NT2/D1 (cell line): ENCODE measurements around the gene NPL.

Experiments used
- DNase-seq: peaks from one replicate; pipeline ENCODE4 v3.0.0-alpha.2; 2011; ENCODE audit warnings: low read depth, low spot score
- H3K27me3 ChIP-seq: 2 replicates; pipeline ENCODE4 v1.6.0; 2011; ENCODE audit warnings: mild to moderate bottlenecking; ENCODE audit not compliant: insufficient read length, insufficient read depth
- H3K36me3 ChIP-seq: 2 replicates; pipeline ENCODE4 v1.6.1; 2011; ENCODE audit warnings: mild to moderate bottlenecking, low read length, mixed read lengths; ENCODE audit not compliant: insufficient read depth, insufficient read length
- H3K4me1 ChIP-seq: 2 replicates; pipeline ENCODE4 v1.5.1; 2011; ENCODE audit not compliant: insufficient read depth, insufficient read length
- H3K4me3 ChIP-seq: 2 replicates; pipeline ENCODE4 v1.5.1; 2011; ENCODE audit warnings: low read depth; ENCODE audit not compliant: insufficient read length
- H3K9ac ChIP-seq: 2 replicates; pipeline ENCODE4 v1.6.0; 2011; ENCODE audit warnings: low read depth; ENCODE audit not compliant: insufficient read length
- H3K9me3 ChIP-seq: 2 replicates; pipeline ENCODE4 v1.5.1; 2011; ENCODE audit warnings: mild to moderate bottlenecking, low read length; ENCODE audit not compliant: insufficient read depth
- SUZ12 ChIP-seq: IDR thresholded peaks from 2 replicates; pipeline ENCODE4 v1.6.1; 2011; ENCODE audit not compliant: insufficient read length, insufficient read depth; ENCODE audit errors: extremely low read depth
- YY1 ChIP-seq: IDR thresholded peaks from 2 replicates; pipeline ENCODE4 v1.6.1; 2011; ENCODE audit not compliant: insufficient read length, insufficient read depth
- ZNF274 ChIP-seq: IDR thresholded peaks from 2 replicates; pipeline ENCODE4 v1.6.1; 2011; ENCODE audit warnings: mild to moderate bottlenecking, low read depth, low read length

Gene NPL

DNA sequence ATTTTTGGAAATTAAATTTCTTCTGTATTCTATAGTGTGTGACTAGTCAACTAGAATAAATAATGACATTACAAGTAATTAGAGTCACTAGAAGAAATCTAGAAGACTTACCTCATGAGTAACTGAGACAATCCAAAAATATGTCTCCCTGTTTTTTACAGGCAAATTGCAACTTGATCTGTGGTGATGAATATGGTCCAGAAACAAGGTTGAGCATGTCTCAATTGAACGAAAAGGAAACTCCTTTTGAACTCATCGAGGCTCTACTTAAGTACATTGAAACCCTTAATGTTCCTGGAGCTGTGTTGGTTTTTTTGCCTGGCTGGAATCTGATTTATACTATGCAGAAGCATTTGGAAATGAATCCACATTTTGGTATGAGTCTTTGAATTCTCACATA, 86.3 kb downstream of the NPL start:
- TF ChIP-seq YY1: no peak
- Histone ChIP-seq H3K9me3 (no peaks in the 10 kb centered on the region), H3K27me3 (no peaks in the 10 kb centered on the region), H3K36me3 (peaks cover 100% of the 10 kb centered on the region), H3K4me1 (no peaks in the 10 kb centered on the region), H3K9ac (no peak overlapping the region), H3K4me3 (no peak overlapping the region)
- DNase-seq: no peak

DNA sequence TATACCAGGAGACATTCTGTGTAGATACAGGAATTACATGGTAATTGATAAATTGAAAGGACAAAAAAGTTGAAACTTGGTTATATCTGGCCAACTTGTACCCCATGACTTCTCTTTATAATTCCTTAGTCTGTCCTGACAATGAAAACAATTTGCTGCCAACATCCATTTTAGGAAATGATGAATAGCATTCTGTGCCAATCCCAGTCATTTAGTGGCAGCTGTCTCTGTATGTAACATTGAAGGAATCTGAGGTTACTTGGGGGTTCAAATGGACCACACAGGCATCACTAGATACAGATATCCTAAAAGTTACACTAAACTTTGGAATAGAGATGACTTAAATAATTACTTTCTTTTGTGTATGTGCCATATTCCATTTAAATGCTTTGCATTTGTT, 87.8 kb downstream of the NPL start:
- no peaks in the 10 kb centered on the region for H3K27me3 ChIP-seq
- H3K4me3 ChIP-seq: no peak overlapping the region
- peaks cover 100% of the 10 kb centered on the region for H3K36me3 ChIP-seq
- H3K9me3 ChIP-seq: no peaks in the 10 kb centered on the region
- DNase-seq: no peak
- H3K4me1 ChIP-seq: no peaks in the 10 kb centered on the region
- H3K9ac ChIP-seq: no peak overlapping the region
- TF ChIP-seq SUZ12 (no peak), ZNF274 (no peak), YY1 (no peak)

DNA sequence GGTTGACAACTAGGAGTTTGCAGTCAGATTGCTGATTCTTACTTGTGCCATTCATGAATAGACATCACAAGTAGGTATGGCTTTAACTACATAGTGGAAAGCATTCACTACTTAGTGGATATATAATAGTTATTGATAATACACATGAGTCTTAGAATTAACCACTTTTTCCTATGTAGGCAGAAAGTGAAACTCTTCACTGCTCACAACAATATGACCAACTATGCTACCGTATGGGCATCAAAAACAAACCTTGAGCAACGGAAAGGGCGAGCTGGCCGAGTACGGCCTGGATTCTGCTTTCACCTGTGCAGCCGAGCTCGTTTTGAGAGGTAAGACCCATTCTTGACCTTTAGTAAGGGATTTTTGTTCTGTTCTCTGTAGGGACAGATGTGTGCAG, 88.3 kb downstream of the NPL start:
- Histone ChIP-seq H3K4me1 (no peaks in the 10 kb centered on the region), H3K27me3 (no peaks in the 10 kb centered on the region), H3K9me3 (no peaks in the 10 kb centered on the region), H3K4me3 (no peak overlapping the region), H3K9ac (no peak overlapping the region), H3K36me3 (peaks cover 98% of the 10 kb centered on the region)
- no peak for DNase-seq
- TF ChIP-seq ZNF274 (no peak), YY1 (no peak), SUZ12 (no peak)
